Progenitor cell of endocrine pancreas (in vitro differentiated cells): ENCODE measurements around the gene MPP3. TPM values are rescaled to one million over a fixed set of nuclear protein-coding genes. Genes with fewer than 3 reads are reported as not detected.
A peak's percentile ranks its signal among the peaks of the same experiment; 100 is the strongest.

Experiments used
- DNase-seq: peaks from one replicate; pipeline ENCODE4 v3.0.0; 2021; ENCODE audit warnings: low spot score; ENCODE audit not compliant: unreplicated experiment
- H3K27ac Mint-ChIP-seq: 2 replicates; pipeline ENCODE4 v1.8.0; 2021; ENCODE audit warnings: mild to moderate bottlenecking, moderate library complexity, mixed read lengths
- H3K27me3 Mint-ChIP-seq: 2 replicates; pipeline ENCODE4 v1.8.0; 2021; ENCODE audit warnings: mixed read lengths
- H3K36me3 Mint-ChIP-seq: 2 replicates; pipeline ENCODE4 v1.8.0; 2022; ENCODE audit warnings: mixed read lengths; ENCODE audit not compliant: insufficient read depth
- H3K4me1 Mint-ChIP-seq: 2 replicates; pipeline ENCODE4 v1.8.0; 2021; ENCODE audit warnings: low read depth, mixed read lengths
- H3K4me3 Mint-ChIP-seq: 2 replicates; pipeline ENCODE4 v1.8.0; 2021; ENCODE audit warnings: low read depth, mild to moderate bottlenecking, moderate library complexity, mixed read lengths
- H3K9me3 Mint-ChIP-seq: 2 replicates; pipeline ENCODE4 v1.8.0; 2021; ENCODE audit warnings: low read depth, mixed read lengths
- total RNA-seq: library from RNA; stranded (reverse); gene quantifications from 2 replicates; pipeline ENCODE4 v1.2.1, GENCODE V29; 2021
- TF ChIP-seq, protein P1 (sequence below): fragments of 200-600 bp; sonication (generic); IDR thresholded peaks from one replicate; pipeline ENCODE4 v1.5.0; 2021; ENCODE audit warnings: antibody characterized with exemption, mild to moderate bottlenecking; ENCODE audit not compliant: unreplicated experiment

The MPP3 gene
- total RNA-seq, 1 donor from 2014 or later = 12.6 TPM

DNA sequence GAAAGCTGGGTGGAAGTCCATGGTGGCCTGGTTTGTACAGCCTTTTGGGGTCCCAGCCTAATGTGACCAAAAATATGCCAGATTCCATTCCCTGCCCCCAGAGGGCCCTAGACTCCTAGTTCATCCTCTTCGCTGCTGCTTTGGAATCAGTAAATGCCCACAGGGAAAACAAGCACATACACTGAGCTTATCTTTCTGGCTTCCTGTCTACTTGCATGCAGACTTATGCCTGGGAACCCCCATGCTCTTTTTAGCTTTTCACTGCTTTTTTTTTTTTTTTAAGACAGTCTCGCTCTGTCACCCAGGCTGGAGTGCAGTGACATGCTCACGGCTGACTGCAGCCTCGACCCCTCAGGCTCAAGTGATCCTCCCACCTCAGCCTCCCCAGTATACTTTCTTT lies 7.9 kb upstream of the MPP3 start:
- TF ChIP-seq, protein P1, sequence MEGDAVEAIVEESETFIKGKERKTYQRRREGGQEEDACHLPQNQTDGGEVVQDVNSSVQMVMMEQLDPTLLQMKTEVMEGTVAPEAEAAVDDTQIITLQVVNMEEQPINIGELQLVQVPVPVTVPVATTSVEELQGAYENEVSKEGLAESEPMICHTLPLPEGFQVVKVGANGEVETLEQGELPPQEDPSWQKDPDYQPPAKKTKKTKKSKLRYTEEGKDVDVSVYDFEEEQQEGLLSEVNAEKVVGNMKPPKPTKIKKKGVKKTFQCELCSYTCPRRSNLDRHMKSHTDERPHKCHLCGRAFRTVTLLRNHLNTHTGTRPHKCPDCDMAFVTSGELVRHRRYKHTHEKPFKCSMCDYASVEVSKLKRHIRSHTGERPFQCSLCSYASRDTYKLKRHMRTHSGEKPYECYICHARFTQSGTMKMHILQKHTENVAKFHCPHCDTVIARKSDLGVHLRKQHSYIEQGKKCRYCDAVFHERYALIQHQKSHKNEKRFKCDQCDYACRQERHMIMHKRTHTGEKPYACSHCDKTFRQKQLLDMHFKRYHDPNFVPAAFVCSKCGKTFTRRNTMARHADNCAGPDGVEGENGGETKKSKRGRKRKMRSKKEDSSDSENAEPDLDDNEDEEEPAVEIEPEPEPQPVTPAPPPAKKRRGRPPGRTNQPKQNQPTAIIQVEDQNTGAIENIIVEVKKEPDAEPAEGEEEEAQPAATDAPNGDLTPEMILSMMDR = peak; percentile 33
- Mint-ChIP-seq H3K27me3 (peaks cover 16% of the 10 kb centered on the region), H3K36me3 (no peaks in the 10 kb centered on the region), H3K4me1 (no peaks in the 10 kb centered on the region), H3K4me3 (no peak overlapping the region), H3K27ac (no peak overlapping the region), H3K9me3 (no peaks in the 10 kb centered on the region)
- DNase-seq = no peak

DNA sequence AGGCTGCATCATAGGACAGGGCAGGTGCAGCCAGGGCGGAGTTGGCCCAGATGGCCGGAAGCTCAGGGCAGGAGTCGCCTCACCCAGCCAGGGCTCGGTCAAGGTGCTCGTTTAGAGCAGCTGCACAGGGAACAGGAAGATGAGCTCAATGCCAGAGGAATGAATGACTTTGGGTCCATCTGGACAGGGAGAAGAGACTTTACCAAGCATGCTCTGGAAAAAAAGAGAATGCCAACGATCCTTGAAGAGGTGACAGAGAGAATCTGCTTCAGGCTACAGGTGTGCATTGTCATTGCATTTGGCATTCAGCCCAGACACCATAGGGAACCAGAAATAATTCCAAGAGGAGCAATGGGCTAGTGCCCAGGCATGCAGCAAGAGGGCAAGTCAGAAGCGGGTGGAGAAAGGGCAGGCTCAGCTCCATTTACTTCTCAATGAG lies 6.7 kb upstream of the MPP3 start:
- H3K36me3 Mint-ChIP-seq = no peaks in the 10 kb centered on the region
- H3K4me3 Mint-ChIP-seq = no peak overlapping the region
- H3K27me3 Mint-ChIP-seq = peaks cover 19% of the 10 kb centered on the region
- no peak overlapping the region for H3K27ac Mint-ChIP-seq
- H3K4me1 Mint-ChIP-seq = no peaks in the 10 kb centered on the region
- TF ChIP-seq, protein P1 = no peak
- no peaks in the 10 kb centered on the region for H3K9me3 Mint-ChIP-seq
- no peak for DNase-seq

GRCh38 chr17:43834106-43834505 lies 1.2 kb upstream of the MPP3 start:
- peaks cover 34% of the 10 kb centered on the region for H3K27me3 Mint-ChIP-seq
- TF ChIP-seq, protein P1 = no peak
- peaks cover 5% of the 10 kb centered on the region for H3K9me3 Mint-ChIP-seq
- H3K36me3 Mint-ChIP-seq = peaks cover 5% of the 10 kb centered on the region
- no peak for DNase-seq
- H3K4me3 Mint-ChIP-seq = peak overlapping the region; percentile 80
- H3K4me1 Mint-ChIP-seq = peaks cover 18% of the 10 kb centered on the region
- H3K27ac Mint-ChIP-seq = no peak overlapping the region

GRCh38 chr17:43832168-43832975 lies 574 bp downstream of the MPP3 start:
- Mint-ChIP-seq H3K27ac (no peak overlapping the region), H3K27me3 (peaks cover 31% of the 10 kb centered on the region), H3K4me1 (peaks cover 18% of the 10 kb centered on the region), H3K4me3 (peak overlapping the region; percentile 75), H3K9me3 (peaks cover 5% of the 10 kb centered on the region), H3K36me3 (peaks cover 5% of the 10 kb centered on the region)
- peak; percentile 35 for DNase-seq
- TF ChIP-seq, protein P1 = no peak

- H3K36me3 Mint-ChIP-seq = peaks cover 5% of the 10 kb centered on the region
Observed at GRCh38 chr17:43831633-43832032, 1.3 kb downstream of the MPP3 start.

More at GRCh38 chr17:43831633-43832032, 1.3 kb downstream of the MPP3 start:
- Mint-ChIP-seq H3K27me3 (peaks cover 31% of the 10 kb centered on the region), H3K9me3 (peaks cover 5% of the 10 kb centered on the region), H3K27ac (no peak overlapping the region), H3K4me1 (peaks cover 18% of the 10 kb centered on the region), H3K4me3 (peak overlapping the region; percentile 75)
- DNase-seq = no peak
- TF ChIP-seq, protein P1 = no peak
